Retinal pigment epithelial cell (primary cell): ENCODE data around the gene SACM1L.

Experiments used
- DNase-seq: peaks from one replicate; pipeline ENCODE4 v3.0.0-alpha.2; 2010; ENCODE audit warnings: low read depth
- H3K4me3 ChIP-seq: 2 replicates; pipeline ENCODE4 v1.5.1; 2011; ENCODE audit warnings: mild to moderate bottlenecking, low read length, control low read depth, moderate library complexity
- CTCF ChIP-seq: conservative IDR thresholded peaks from 2 replicates; pipeline ENCODE4 v1.5.1; 2011; ENCODE audit warnings: low read depth, low read length, control low read depth, inconsistent platforms

The SACM1L gene

GRCh38 chr3:45758871-45759270 is 69.7 kb downstream of the SACM1L start:
- TF ChIP-seq CTCF, result no peak
- H3K4me3 ChIP-seq, result no peak overlapping the region
- DNase-seq, result no peak

DNA sequence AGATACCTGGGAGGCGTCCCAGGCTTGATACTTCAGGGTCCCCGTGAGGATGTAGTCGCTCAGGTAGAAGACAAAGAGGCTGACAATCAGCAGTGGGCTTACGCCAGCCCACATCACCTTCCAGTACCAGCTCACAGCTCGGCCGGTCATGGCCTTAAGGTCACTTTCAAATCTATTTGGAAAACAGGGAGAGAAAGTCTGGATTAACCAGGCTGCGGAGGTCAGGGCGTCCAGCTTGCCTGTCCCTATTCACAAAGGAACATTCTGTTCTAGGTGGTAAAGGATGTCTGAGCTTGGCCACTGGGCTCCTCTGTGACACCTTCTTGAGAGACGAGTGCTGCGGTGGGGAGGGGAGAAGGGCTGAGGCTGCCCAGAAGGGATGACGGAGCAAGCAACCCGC is 70.7 kb downstream of the SACM1L start:
- no peak for DNase-seq
- H3K4me3 ChIP-seq, result no peak overlapping the region
- no peak for TF ChIP-seq CTCF

DNA sequence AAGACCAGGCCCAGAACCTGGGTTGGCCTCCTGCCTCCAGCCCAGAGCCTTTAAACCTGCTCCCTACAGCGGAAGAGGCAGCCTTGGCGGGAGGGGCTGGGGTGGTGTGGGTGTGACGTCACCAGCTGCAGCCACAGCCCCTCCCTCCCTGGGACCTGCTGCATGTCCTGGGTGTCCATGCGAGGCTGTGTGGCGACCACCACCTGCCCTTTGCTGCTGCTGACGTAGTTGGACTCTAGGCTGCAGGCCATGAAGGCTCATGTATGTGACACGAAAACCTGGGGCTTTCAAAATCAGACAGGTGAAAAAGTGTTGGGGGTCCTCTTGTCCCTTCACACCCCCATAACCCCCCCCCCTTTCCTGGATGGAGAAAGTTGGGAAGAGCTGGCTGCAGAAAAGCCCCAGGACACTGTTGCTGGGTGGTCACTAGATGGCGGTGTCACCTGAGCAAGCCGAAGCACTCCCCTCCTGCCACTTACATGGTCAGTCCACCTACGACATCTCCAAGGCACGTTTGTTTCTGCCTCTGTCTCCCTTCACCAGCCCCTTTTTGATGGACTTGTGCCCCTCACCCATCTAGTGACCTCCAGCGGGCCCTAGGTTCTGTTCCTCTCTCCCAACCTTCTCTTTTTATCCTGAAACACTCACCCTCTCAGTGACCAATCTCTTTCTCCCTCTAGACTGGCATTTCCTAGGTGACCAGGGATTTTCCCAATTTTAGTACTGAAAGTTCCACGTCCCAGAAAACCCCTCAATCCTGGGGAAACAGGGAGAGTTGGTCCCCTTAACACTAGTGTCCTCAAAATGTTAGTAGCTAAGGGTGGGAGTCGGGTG is 71.9 kb downstream of the SACM1L start:
- H3K4me3 ChIP-seq, result no peak overlapping the region
- peak; percentile 20 for DNase-seq
- peak; percentile 91 for TF ChIP-seq CTCF

- DNase-seq, result no peak
- no peak for TF ChIP-seq CTCF
- H3K4me3 ChIP-seq, result no peak overlapping the region
Measured at GRCh38 chr3:45761831-45762230, 72.6 kb downstream of the SACM1L start.

- TF ChIP-seq CTCF, result no peak
- no peak overlapping the region for H3K4me3 ChIP-seq
- DNase-seq, result no peak
Measured at GRCh38 chr3:45762647-45763302, 73.6 kb downstream of the SACM1L start.

- H3K4me3 ChIP-seq, result no peak overlapping the region
- no peak for DNase-seq
- no peak for TF ChIP-seq CTCF
Measured at GRCh38 chr3:45763303-45763675, 74.1 kb downstream of the SACM1L start.
